Right atrium auricular region (tissue), 2 donors: ENCODE results near the gene ATRN. TPM values are rescaled to one million over a fixed set of nuclear protein-coding genes. Genes with fewer than 3 reads are reported as not detected.
"Not testable (repeated sequence)": the region's sequence is repeated elsewhere in the genome, so short reads cannot be mapped to it uniquely, and the experiment has no call there.

Experiments used
- DNase-seq: peaks from one replicate; pipeline ENCODE4 v3.0.0-alpha.2; 2019; ENCODE audit warnings: low spot score
- H3K27ac ChIP-seq, 2 donors: fragments of 200-600 bp; sonication (generic); 1 replicate in 1 of 2; 2 replicates in 1 of 2; pipeline ENCODE4 v1.5.1; 2016 to 2019
- H3K27me3 ChIP-seq, 2 donors: fragments of 200-600 bp; sonication (generic); one replicate each; pipeline versions ENCODE4 v1.5.1 to v1.6.0; 2017 to 2019
- H3K36me3 ChIP-seq: fragments of 200-600 bp; sonication (generic); one replicate; pipeline ENCODE4 v1.5.1; 2016
- H3K4me1 ChIP-seq, 2 donors: fragments of 200-600 bp; sonication (generic); one replicate each; pipeline versions ENCODE4 v1.5.1 to v1.6.0; 2017 to 2019
- H3K4me3 ChIP-seq, 2 donors: fragments of 200-600 bp; sonication (generic); 1 replicate in 1 of 2; 2 replicates in 1 of 2; pipeline ENCODE4 v1.5.1; 2017 to 2019; ENCODE audit warnings: mild to moderate bottlenecking in 1 of 2, moderate library complexity in 1 of 2
- H3K9me3 ChIP-seq, 2 donors: fragments of 200-600 bp; sonication (generic); one replicate each; pipeline ENCODE4 v1.5.1; 2019
- CTCF ChIP-seq, 2 donors: fragments of 200-600 bp; sonication (generic); IDR thresholded peaks; one replicate each; pipeline ENCODE4 v1.5.1; 2019; ENCODE audit warnings: antibody characterized with exemption in 2 of 2
- total RNA-seq, 2 donors: library from RNA; depleted of rRNA; stranded (reverse); fragments of >200 nt; gene quantifications; one replicate each; pipeline ENCODE4 v1.1.0, GENCODE V29; 2016

ATRN gene
- total RNA-seq, 2 donors from 2014 or later: 22.5 to 28.1 TPM

GRCh38 chr20:3583765-3584164 lies 112.9 kb downstream of the ATRN start:
- no peak for DNase-seq
- Histone ChIP-seq H3K4me3 (no peak overlapping the region), H3K9me3 (peaks cover 0 to 5% of the 10 kb centered on the region in 2 donors), H3K36me3 (peaks cover 34% of the 10 kb centered on the region), H3K4me1 (no peaks in the 10 kb centered on the region), H3K27ac (no peak overlapping the region), H3K27me3 (no peaks in the 10 kb centered on the region)
- TF ChIP-seq CTCF (IDR thresholded peaks at IDR 0.05): no peak

GRCh38 chr20:3586093-3586492 lies 115.3 kb downstream of the ATRN start:
- Histone ChIP-seq H3K27ac (no peak overlapping the region), H3K36me3 (peaks cover 34% of the 10 kb centered on the region), H3K9me3 (peaks cover 0 to 5% of the 10 kb centered on the region in 2 donors), H3K27me3 (no peaks in the 10 kb centered on the region), H3K4me1 (no peaks in the 10 kb centered on the region), H3K4me3 (no peak overlapping the region)
- no peak for TF ChIP-seq CTCF (IDR thresholded peaks at IDR 0.05)
- DNase-seq: no peak

- Histone ChIP-seq H3K9me3 (peaks cover 0 to 5% of the 10 kb centered on the region in 2 donors), H3K4me3 (no peak overlapping the region), H3K27me3 (no peaks in the 10 kb centered on the region), H3K36me3 (peaks cover 34% of the 10 kb centered on the region), H3K27ac (no peak overlapping the region), H3K4me1 (no peaks in the 10 kb centered on the region)
- TF ChIP-seq CTCF (IDR thresholded peaks at IDR 0.05): no peak
- DNase-seq: no peak
Measured at GRCh38 chr20:3590164-3590563, 119.3 kb downstream of the ATRN start.

GRCh38 chr20:3592931-3593330 lies 122.1 kb downstream of the ATRN start:
- TF ChIP-seq CTCF (IDR thresholded peaks at IDR 0.05): no peak
- no peaks in the 10 kb centered on the region for H3K4me1 ChIP-seq
- H3K36me3 ChIP-seq: peaks cover 36% of the 10 kb centered on the region
- no peak overlapping the region for H3K4me3 ChIP-seq
- H3K27ac ChIP-seq: no peak overlapping the region
- H3K27me3 ChIP-seq: no peaks in the 10 kb centered on the region
- no peak for DNase-seq
- no peaks in the 10 kb centered on the region for H3K9me3 ChIP-seq

- no peaks in the 10 kb centered on the region for H3K27me3 ChIP-seq
- TF ChIP-seq CTCF (IDR thresholded peaks at IDR 0.05): no peak
- no peaks in the 10 kb centered on the region for H3K4me1 ChIP-seq
- no peak overlapping the region for H3K27ac ChIP-seq
- H3K9me3 ChIP-seq: no peaks in the 10 kb centered on the region
- no peak for DNase-seq
- no peak overlapping the region for H3K4me3 ChIP-seq
- H3K36me3 ChIP-seq: peaks cover 44% of the 10 kb centered on the region
Measured at GRCh38 chr20:3595541-3595940, 124.7 kb downstream of the ATRN start.

- Histone ChIP-seq H3K4me1 (no peaks in the 10 kb centered on the region), H3K9me3 (no peaks in the 10 kb centered on the region), H3K36me3 (peaks cover 41% of the 10 kb centered on the region), H3K27ac (no peak overlapping the region), H3K4me3 (no peak overlapping the region), H3K27me3 (no peaks in the 10 kb centered on the region)
- DNase-seq: no peak
- TF ChIP-seq CTCF (IDR thresholded peaks at IDR 0.05): no peak
Measured at GRCh38 chr20:3603108-3603507, 132.3 kb downstream of the ATRN start.

GRCh38 chr20:3605386-3605886 lies 134.6 kb downstream of the ATRN start:
- H3K9me3 ChIP-seq, H3K27ac ChIP-seq, H3K4me3 ChIP-seq, H3K27me3 ChIP-seq, DNase-seq, H3K4me1 ChIP-seq: not testable (repeated sequence)
- peaks cover 34% of the 10 kb centered on the region for H3K36me3 ChIP-seq
